Osteoblast (primary cell): ENCODE measurements around the gene OPCML. TPM values are rescaled to one million over a fixed set of nuclear protein-coding genes. Genes with fewer than 3 reads are reported as not detected.

Experiments
- DNase-seq: peaks from one replicate; pipeline ENCODE4 v3.0.0; 2011; ENCODE audit warnings: low spot score, mixed read lengths; ENCODE audit not compliant: insufficient read length; ENCODE audit errors: missing footprints
- H2AFZ ChIP-seq: 2 replicates; pipeline ENCODE4 v1.6.0; 2011; ENCODE audit warnings: mild to moderate bottlenecking, low read length
- H3K27ac ChIP-seq: 2 replicates; pipeline ENCODE4 v1.5.1; 2011; ENCODE audit warnings: mild to moderate bottlenecking, low read depth, low read length, moderate library complexity
- H3K27me3 ChIP-seq: 2 replicates; pipeline ENCODE4 v1.6.0; 2012; ENCODE audit warnings: mild to moderate bottlenecking, control low read depth, inconsistent platforms, low read length, moderate library complexity; ENCODE audit not compliant: insufficient read depth
- H3K36me3 ChIP-seq: 2 replicates; pipeline ENCODE4 v1.5.1; 2011; ENCODE audit warnings: mild to moderate bottlenecking, low read length, control low read depth, moderate library complexity; ENCODE audit not compliant: insufficient read depth
- H3K4me1 ChIP-seq: 2 replicates; pipeline ENCODE4 v1.5.1; 2011; ENCODE audit warnings: mild to moderate bottlenecking, low read length, control low read depth, moderate library complexity; ENCODE audit not compliant: insufficient read depth
- H3K4me2 ChIP-seq: 2 replicates; pipeline ENCODE4 v1.6.0; 2011; ENCODE audit warnings: mild to moderate bottlenecking, low read length; ENCODE audit not compliant: insufficient read depth
- H3K4me3 ChIP-seq: fragments of 200-600 bp; sonication (generic); 3 replicates; pipeline ENCODE4 v1.5.1; 2012; ENCODE audit warnings: mild to moderate bottlenecking, low read length, inconsistent platforms; ENCODE audit not compliant: insufficient read depth
- H3K79me2 ChIP-seq: 2 replicates; pipeline ENCODE4 v1.6.0; 2012; ENCODE audit warnings: mild to moderate bottlenecking, low read length, control low read depth, inconsistent platforms; ENCODE audit not compliant: insufficient read depth
- H3K9me3 ChIP-seq: 2 replicates; pipeline ENCODE4 v1.5.1; 2011; ENCODE audit warnings: low read depth, low read length, control low read depth
- H4K20me1 ChIP-seq: 2 replicates; pipeline ENCODE4 v1.6.0; 2012; ENCODE audit warnings: mild to moderate bottlenecking, low read length, control low read depth; ENCODE audit not compliant: insufficient read depth
- CTCF ChIP-seq: IDR thresholded peaks from 2 replicates; pipeline ENCODE4 v1.5.1; 2011; ENCODE audit warnings: mild to moderate bottlenecking, low read depth, low read length, moderate library complexity; ENCODE audit errors: extremely low read depth
- total RNA-seq: library from RNA; depleted of rRNA; stranded (reverse); fragments of >200 nt; gene quantifications from 2 replicates; pipeline ENCODE4 v1.2.3, GENCODE V29; 2012

OPCML gene
- total RNA-seq, 1 donor = 0.36 TPM

GRCh38 chr11:133153031-133153430 is 379.3 kb downstream of the OPCML start:
- Histone ChIP-seq H3K79me2 (no peaks in the 10 kb centered on the region), H3K4me2 (no peak overlapping the region), H3K27me3 (no peaks in the 10 kb centered on the region), H4K20me1 (no peaks in the 10 kb centered on the region), H3K36me3 (no peaks in the 10 kb centered on the region), H2AFZ (no peak overlapping the region), H3K4me3 (no peak overlapping the region), H3K9me3 (no peaks in the 10 kb centered on the region), H3K27ac (no peak overlapping the region), H3K4me1 (no peaks in the 10 kb centered on the region)
- TF ChIP-seq CTCF = no peak
- no peak for DNase-seq

GRCh38 chr11:133149698-133150097 is 382.6 kb downstream of the OPCML start:
- Histone ChIP-seq H3K36me3 (no peaks in the 10 kb centered on the region), H3K79me2 (no peaks in the 10 kb centered on the region), H3K4me3 (no peak overlapping the region), H4K20me1 (no peaks in the 10 kb centered on the region), H3K4me2 (no peak overlapping the region), H3K4me1 (no peaks in the 10 kb centered on the region), H3K27me3 (no peaks in the 10 kb centered on the region), H3K9me3 (no peaks in the 10 kb centered on the region), H2AFZ (no peak overlapping the region), H3K27ac (no peak overlapping the region)
- TF ChIP-seq CTCF = no peak
- peak; percentile 74 for DNase-seq

- no peaks in the 10 kb centered on the region for H3K4me1 ChIP-seq
- H3K27me3 ChIP-seq = no peaks in the 10 kb centered on the region
- TF ChIP-seq CTCF = no peak
- no peaks in the 10 kb centered on the region for H3K79me2 ChIP-seq
- H3K9me3 ChIP-seq = no peaks in the 10 kb centered on the region
- no peak for DNase-seq
- no peak overlapping the region for H3K4me3 ChIP-seq
- no peak overlapping the region for H3K27ac ChIP-seq
- no peaks in the 10 kb centered on the region for H3K36me3 ChIP-seq
- H4K20me1 ChIP-seq = no peaks in the 10 kb centered on the region
- no peak overlapping the region for H3K4me2 ChIP-seq
- H2AFZ ChIP-seq = no peak overlapping the region
Observed at GRCh38 chr11:133147625-133148024, 384.7 kb downstream of the OPCML start.

- no peak for DNase-seq
- TF ChIP-seq CTCF = no peak
- Histone ChIP-seq H3K4me1 (no peaks in the 10 kb centered on the region), H3K4me2 (no peak overlapping the region), H3K4me3 (no peak overlapping the region), H3K79me2 (no peaks in the 10 kb centered on the region), H4K20me1 (no peaks in the 10 kb centered on the region), H2AFZ (no peak overlapping the region), H3K36me3 (no peaks in the 10 kb centered on the region), H3K27me3 (no peaks in the 10 kb centered on the region), H3K9me3 (no peaks in the 10 kb centered on the region), H3K27ac (no peak overlapping the region)
Observed at GRCh38 chr11:133146697-133147306, 385.5 kb downstream of the OPCML start.
